ENCODE measurements around the gene OR10A3.

The OR10A3 gene

DNA sequence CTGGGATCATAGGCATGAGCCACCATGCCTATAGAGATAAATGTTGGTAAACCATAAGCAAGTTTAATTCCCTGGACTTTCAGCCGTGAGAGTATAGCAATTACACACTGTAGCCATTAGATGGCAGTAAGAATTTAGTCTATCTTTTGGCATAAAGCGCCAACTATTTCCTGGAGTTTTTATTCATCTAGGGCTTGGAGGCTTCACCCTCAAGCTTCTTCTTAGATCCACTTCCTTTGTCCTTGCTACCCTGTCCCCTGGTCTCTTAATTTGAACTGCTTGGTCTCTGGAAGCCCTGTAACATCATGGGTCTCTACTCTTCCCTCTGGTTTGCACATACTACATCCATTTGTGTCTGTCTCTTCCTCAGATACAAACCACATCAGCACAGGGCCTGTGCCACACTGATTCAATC is 48.7 kb downstream of the OR10A3 start:
- H3K9me3 ChIP-seq (replicated peaks; ENCODE audit: insufficient read depth, low read length) = no peaks in the 10 kb centered on the region
- H3K9ac ChIP-seq (ENCODE audit: low read length) = no peak overlapping the region
- H3K27ac ChIP-seq (ENCODE audit: low read length) = no peak overlapping the region
- H3K4me3 ChIP-seq (ENCODE audit: low read length) = no peak overlapping the region
- H3F3A ChIP-seq (ENCODE audit: insufficient read depth, low read length) = no peaks in the 10 kb centered on the region
- no peaks in the 10 kb centered on the region for H4K20me1 ChIP-seq (ENCODE audit: insufficient read depth, low read length)
- H3K9me2 ChIP-seq (replicated peaks; ENCODE audit: insufficient read depth, low read length) = no peaks in the 10 kb centered on the region
- no peaks in the 10 kb centered on the region for H3K27me3 ChIP-seq (replicated peaks; ENCODE audit: insufficient read depth, low read length)
- DNase-seq = peak; percentile 63
- peak overlapping the region; percentile 64 for H2AFZ ChIP-seq (ENCODE audit: low read length)
- H3K4me2 ChIP-seq (ENCODE audit: low read depth, low read length) = no peak overlapping the region
- H3K79me2 ChIP-seq (ENCODE audit: low read length) = no peaks in the 10 kb centered on the region
- H3K36me3 ChIP-seq (replicated peaks; ENCODE audit: insufficient read depth, low read length) = no peaks in the 10 kb centered on the region
- TF ChIP-seq EZH2phosphoT487 (IDR thresholded peaks at IDR 0.05; ENCODE audit: low read length) = no peak
- TF ChIP-seq, protein P1, sequence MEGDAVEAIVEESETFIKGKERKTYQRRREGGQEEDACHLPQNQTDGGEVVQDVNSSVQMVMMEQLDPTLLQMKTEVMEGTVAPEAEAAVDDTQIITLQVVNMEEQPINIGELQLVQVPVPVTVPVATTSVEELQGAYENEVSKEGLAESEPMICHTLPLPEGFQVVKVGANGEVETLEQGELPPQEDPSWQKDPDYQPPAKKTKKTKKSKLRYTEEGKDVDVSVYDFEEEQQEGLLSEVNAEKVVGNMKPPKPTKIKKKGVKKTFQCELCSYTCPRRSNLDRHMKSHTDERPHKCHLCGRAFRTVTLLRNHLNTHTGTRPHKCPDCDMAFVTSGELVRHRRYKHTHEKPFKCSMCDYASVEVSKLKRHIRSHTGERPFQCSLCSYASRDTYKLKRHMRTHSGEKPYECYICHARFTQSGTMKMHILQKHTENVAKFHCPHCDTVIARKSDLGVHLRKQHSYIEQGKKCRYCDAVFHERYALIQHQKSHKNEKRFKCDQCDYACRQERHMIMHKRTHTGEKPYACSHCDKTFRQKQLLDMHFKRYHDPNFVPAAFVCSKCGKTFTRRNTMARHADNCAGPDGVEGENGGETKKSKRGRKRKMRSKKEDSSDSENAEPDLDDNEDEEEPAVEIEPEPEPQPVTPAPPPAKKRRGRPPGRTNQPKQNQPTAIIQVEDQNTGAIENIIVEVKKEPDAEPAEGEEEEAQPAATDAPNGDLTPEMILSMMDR (IDR thresholded peaks at IDR 0.05; ENCODE audit: low read length) = peak; percentile 71
- H3K4me1 ChIP-seq (ENCODE audit: low read length) = no peaks in the 10 kb centered on the region

DNA sequence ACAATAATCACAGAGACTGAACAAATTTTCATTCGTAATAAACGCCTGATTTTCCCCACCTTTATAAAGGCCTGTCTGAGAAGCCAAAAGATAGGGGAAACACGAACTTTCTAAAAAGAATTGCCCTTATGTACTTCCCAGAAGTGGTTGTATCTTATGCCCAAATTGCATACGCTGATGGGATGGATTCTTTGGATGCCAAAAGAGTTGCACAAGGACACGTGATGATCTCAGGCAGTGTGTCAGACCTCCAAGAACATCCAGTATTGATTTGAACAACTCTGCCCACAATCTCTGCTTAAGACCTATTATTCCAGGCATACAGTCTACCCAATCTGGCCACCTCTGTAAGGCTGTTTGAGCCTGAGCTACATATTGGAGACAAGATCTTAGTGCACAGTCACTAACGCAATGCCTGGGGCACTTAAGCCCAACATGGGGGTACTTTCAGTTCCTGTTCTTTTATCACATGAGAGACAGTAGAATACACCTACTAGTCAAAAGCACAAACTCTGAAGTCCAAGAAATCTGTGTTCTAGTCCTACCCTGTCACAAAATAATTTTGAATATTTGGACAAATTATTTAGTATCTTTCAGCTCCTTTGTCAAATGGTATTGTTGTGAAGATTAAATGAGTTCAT is 49.3 kb downstream of the OR10A3 start:
- Histone ChIP-seq H3K4me3 (ENCODE audit: low read length) (no peak overlapping the region), H3K9ac (ENCODE audit: low read length) (no peak overlapping the region), H3K27ac (ENCODE audit: low read length) (no peak overlapping the region), H4K20me1 (ENCODE audit: insufficient read depth, low read length) (no peaks in the 10 kb centered on the region), H3K36me3 (replicated peaks; ENCODE audit: insufficient read depth, low read length) (no peaks in the 10 kb centered on the region), H3K9me3 (replicated peaks; ENCODE audit: insufficient read depth, low read length) (no peaks in the 10 kb centered on the region), H3K4me2 (ENCODE audit: low read depth, low read length) (no peak overlapping the region), H3K9me2 (replicated peaks; ENCODE audit: insufficient read depth, low read length) (no peaks in the 10 kb centered on the region), H3K79me2 (ENCODE audit: low read length) (no peaks in the 10 kb centered on the region), H2AFZ (ENCODE audit: low read length) (0 out of 2 replicates have a peak overlapping the region, but pooled peaks have one; percentile 3), H3K27me3 (replicated peaks; ENCODE audit: insufficient read depth, low read length) (no peaks in the 10 kb centered on the region), H3K4me1 (ENCODE audit: low read length) (no peaks in the 10 kb centered on the region), H3F3A (ENCODE audit: insufficient read depth, low read length) (no peaks in the 10 kb centered on the region)
- DNase-seq = peak; percentile 28
- TF ChIP-seq, protein P1 (IDR thresholded peaks at IDR 0.05; ENCODE audit: low read length) = no peak
- TF ChIP-seq EZH2 (optimal IDR thresholded peaks at IDR 0.05; ENCODE audit: low read depth, low read length) = no peak
- no peak for TF ChIP-seq EZH2phosphoT487 (IDR thresholded peaks at IDR 0.05; ENCODE audit: low read length)

DNA sequence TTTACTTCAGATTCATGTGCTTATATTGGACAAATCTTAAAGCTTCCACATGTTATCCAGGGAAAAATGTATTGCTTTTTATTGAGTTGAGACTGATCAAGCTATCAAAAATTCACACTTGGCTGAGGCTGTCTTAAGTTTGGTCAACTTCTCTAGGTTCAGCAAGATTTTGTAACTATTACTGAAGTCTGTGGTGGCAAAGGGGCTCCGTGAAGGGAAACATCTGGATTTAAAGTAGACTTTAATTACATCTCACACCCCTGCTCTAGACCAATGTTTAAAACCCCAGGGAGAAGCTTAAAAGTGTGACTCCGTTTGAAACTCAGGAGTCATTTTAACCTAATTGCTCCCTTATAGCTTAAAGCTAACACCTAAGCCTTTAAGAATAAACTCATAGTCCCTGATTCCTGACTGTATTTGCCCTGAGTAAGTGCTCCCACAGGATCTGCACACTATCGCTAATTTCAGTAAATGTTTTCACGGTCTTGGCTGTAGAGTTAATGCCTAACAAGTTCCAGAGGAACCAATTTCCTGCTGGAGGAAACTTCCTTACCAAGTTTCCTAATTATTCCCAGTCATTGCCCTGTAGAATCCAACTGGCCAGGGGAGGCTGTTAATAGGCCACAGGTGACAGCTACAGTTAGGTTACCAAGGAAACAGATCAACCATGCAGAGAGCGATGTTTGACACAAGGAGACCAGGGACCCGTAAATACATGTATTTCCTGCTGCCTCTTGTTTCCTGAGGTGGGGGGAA is 50.9 kb downstream of the OR10A3 start:
- H3K9ac ChIP-seq (ENCODE audit: low read length) = no peak overlapping the region
- H3K36me3 ChIP-seq (replicated peaks; ENCODE audit: insufficient read depth, low read length) = no peaks in the 10 kb centered on the region
- no peak for TF ChIP-seq EZH2 (optimal IDR thresholded peaks at IDR 0.05; ENCODE audit: low read depth, low read length)
- TF ChIP-seq EZH2phosphoT487 (IDR thresholded peaks at IDR 0.05; ENCODE audit: low read length) = no peak
- TF ChIP-seq, protein P1 (IDR thresholded peaks at IDR 0.05; ENCODE audit: low read length) = no peak
- H3K79me2 ChIP-seq (ENCODE audit: low read length) = no peaks in the 10 kb centered on the region
- no peaks in the 10 kb centered on the region for H3K4me1 ChIP-seq (ENCODE audit: low read length)
- no peaks in the 10 kb centered on the region for H3F3A ChIP-seq (ENCODE audit: insufficient read depth, low read length)
- no peaks in the 10 kb centered on the region for H4K20me1 ChIP-seq (ENCODE audit: insufficient read depth, low read length)
- no peaks in the 10 kb centered on the region for H3K9me3 ChIP-seq (replicated peaks; ENCODE audit: insufficient read depth, low read length)
- no peaks in the 10 kb centered on the region for H3K27me3 ChIP-seq (replicated peaks; ENCODE audit: insufficient read depth, low read length)
- no peak for DNase-seq
- H2AFZ ChIP-seq (ENCODE audit: low read length) = 0 out of 2 replicates have a peak overlapping the region, but pooled peaks have one; percentile 5
- no peaks in the 10 kb centered on the region for H3K9me2 ChIP-seq (replicated peaks; ENCODE audit: insufficient read depth, low read length)
- no peak overlapping the region for H3K4me3 ChIP-seq (ENCODE audit: low read length)
- H3K4me2 ChIP-seq (ENCODE audit: low read depth, low read length) = peak overlapping the region; percentile 10; the same call in 1 of the 2 replicates
- no peak overlapping the region for H3K27ac ChIP-seq (ENCODE audit: low read length)

All from MM.1S (cell line).